Liver (tissue), 3 donors: ENCODE data around the gene NINJ2.

Experiments
- GABPA ChIP-seq, 2 donors: IDR thresholded peaks in 1 of 2; conservative IDR thresholded peaks in 1 of 2; 2 replicates each; pipeline ENCODE4 v1.6.1; 2016; ENCODE audit warnings: antibody characterized with exemption in 2 of 2, mild to moderate bottlenecking in 1 of 2, moderate library complexity in 1 of 2
- JUND ChIP-seq, 2 donors: IDR thresholded peaks; 2 replicates each; pipeline ENCODE4 v1.6.1; 2016; ENCODE audit warnings: antibody characterized with exemption in 2 of 2
- YY1 ChIP-seq: IDR thresholded peaks from 2 replicates; pipeline ENCODE4 v1.6.1; 2016; ENCODE audit warnings: antibody characterized with exemption, mild to moderate bottlenecking
- TF ChIP-seq, protein P1 (sequence below): fragments of 150-350 bp; IDR thresholded peaks from 2 replicates; pipeline ENCODE4 v1.5.1; 2017; ENCODE audit warnings: improper control_type of control experiment, low read depth, low read length; ENCODE audit not compliant: missing input control
- TF ChIP-seq, protein P2 (sequence below): IDR thresholded peaks from 2 replicates; pipeline ENCODE4 v1.6.1; 2016; ENCODE audit warnings: antibody characterized with exemption, mild to moderate bottlenecking
- TF ChIP-seq, protein P3 (sequence below): IDR thresholded peaks from 2 replicates; pipeline ENCODE4 v1.6.1; 2016; ENCODE audit warnings: antibody characterized with exemption
- donor health status: healthy.
- donor health status: healthy.

DNA sequence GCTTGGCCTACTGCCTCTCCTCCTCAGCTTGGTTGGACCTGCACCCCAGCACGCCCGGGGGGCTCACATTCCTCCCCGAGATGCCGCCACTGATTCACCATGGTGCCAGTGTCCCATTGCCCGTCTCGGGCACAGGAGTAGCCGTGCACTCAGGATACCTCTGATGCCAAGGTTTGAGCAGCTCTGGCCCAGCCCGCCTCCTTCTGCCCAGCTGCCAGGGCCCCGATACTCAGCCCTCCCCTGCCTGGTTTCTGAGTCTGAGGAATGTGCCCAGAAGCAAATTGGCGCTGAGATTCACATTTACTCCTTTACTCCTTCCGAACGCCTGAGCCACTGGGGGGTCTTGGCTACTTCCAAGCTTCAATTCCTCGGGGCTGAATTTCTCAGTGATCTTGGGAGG lies 63.5 kb downstream of the NINJ2 start:
- TF ChIP-seq, protein P1, sequence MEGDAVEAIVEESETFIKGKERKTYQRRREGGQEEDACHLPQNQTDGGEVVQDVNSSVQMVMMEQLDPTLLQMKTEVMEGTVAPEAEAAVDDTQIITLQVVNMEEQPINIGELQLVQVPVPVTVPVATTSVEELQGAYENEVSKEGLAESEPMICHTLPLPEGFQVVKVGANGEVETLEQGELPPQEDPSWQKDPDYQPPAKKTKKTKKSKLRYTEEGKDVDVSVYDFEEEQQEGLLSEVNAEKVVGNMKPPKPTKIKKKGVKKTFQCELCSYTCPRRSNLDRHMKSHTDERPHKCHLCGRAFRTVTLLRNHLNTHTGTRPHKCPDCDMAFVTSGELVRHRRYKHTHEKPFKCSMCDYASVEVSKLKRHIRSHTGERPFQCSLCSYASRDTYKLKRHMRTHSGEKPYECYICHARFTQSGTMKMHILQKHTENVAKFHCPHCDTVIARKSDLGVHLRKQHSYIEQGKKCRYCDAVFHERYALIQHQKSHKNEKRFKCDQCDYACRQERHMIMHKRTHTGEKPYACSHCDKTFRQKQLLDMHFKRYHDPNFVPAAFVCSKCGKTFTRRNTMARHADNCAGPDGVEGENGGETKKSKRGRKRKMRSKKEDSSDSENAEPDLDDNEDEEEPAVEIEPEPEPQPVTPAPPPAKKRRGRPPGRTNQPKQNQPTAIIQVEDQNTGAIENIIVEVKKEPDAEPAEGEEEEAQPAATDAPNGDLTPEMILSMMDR, result no peak
- TF ChIP-seq YY1 (no peak), JUND (IDR thresholded peaks at IDR 0.05) (no peak), GABPA (IDR thresholded peaks at IDR 0.05 in 1 of 2, conservative IDR thresholded peaks at IDR 0.05 in 1 of 2) (no peak)
- TF ChIP-seq, protein P2, sequence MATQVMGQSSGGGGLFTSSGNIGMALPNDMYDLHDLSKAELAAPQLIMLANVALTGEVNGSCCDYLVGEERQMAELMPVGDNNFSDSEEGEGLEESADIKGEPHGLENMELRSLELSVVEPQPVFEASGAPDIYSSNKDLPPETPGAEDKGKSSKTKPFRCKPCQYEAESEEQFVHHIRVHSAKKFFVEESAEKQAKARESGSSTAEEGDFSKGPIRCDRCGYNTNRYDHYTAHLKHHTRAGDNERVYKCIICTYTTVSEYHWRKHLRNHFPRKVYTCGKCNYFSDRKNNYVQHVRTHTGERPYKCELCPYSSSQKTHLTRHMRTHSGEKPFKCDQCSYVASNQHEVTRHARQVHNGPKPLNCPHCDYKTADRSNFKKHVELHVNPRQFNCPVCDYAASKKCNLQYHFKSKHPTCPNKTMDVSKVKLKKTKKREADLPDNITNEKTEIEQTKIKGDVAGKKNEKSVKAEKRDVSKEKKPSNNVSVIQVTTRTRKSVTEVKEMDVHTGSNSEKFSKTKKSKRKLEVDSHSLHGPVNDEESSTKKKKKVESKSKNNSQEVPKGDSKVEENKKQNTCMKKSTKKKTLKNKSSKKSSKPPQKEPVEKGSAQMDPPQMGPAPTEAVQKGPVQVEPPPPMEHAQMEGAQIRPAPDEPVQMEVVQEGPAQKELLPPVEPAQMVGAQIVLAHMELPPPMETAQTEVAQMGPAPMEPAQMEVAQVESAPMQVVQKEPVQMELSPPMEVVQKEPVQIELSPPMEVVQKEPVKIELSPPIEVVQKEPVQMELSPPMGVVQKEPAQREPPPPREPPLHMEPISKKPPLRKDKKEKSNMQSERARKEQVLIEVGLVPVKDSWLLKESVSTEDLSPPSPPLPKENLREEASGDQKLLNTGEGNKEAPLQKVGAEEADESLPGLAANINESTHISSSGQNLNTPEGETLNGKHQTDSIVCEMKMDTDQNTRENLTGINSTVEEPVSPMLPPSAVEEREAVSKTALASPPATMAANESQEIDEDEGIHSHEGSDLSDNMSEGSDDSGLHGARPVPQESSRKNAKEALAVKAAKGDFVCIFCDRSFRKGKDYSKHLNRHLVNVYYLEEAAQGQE, result no peak
- TF ChIP-seq, protein P3, sequence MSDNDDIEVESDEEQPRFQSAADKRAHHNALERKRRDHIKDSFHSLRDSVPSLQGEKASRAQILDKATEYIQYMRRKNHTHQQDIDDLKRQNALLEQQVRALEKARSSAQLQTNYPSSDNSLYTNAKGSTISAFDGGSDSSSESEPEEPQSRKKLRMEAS, result no peak
